Stomach (tissue), 9 donors: ENCODE measurements around the gene TROAP. TPM values are rescaled to one million over a fixed set of nuclear protein-coding genes. Genes with fewer than 3 reads are reported as not detected.
A peak's percentile ranks its signal among the peaks of the same experiment; 100 is the strongest.
"Not testable (repeated sequence)": the region's sequence is repeated elsewhere in the genome, so short reads cannot be mapped to it uniquely, and the experiment has no call there.

Source experiments
- DNase-seq, 2 donors: peaks; one replicate each; pipeline versions ENCODE4 v3.0.0 to v3.0.0-alpha.2; 2013 to 2019
- H3K27ac ChIP-seq, 5 donors: fragments of 200-600 bp in 4 of 5; sonication (generic) in 4 of 5; one replicate each; pipeline ENCODE4 v1.5.1; 2013 to 2019; ENCODE audit warnings: mild to moderate bottlenecking in 1 of 5, moderate library complexity in 1 of 5
- H3K27me3 ChIP-seq, 3 donors: fragments of 200-600 bp; sonication (generic); one replicate each; pipeline ENCODE4 v1.5.1; 2017 to 2019; ENCODE audit warnings: mixed run types in 1 of 3
- H3K36me3 ChIP-seq, 4 donors: fragments of 200-600 bp; sonication (generic); 1 replicate in 3 of 4; 2 replicates in 1 of 4; pipeline ENCODE4 v1.5.1; 2016 to 2019
- H3K4me1 ChIP-seq, 4 donors: fragments of 200-600 bp; sonication (generic); one replicate each; pipeline ENCODE4 v1.5.1; 2016 to 2019
- H3K4me3 ChIP-seq, 4 donors: fragments of 200-600 bp; sonication (generic) in 3 of 4; one replicate each; pipeline ENCODE4 v1.5.1; 2016 to 2019; ENCODE audit warnings: mild to moderate bottlenecking in 1 of 4
- H3K9me3 ChIP-seq, 4 donors: fragments of 200-600 bp; sonication (generic); one replicate each; pipeline ENCODE4 v1.5.1; 2016 to 2019
- EP300 ChIP-seq: sonication (generic); formaldehyde crosslinking; IDR thresholded peaks from one replicate; pipeline ENCODE4 v1.6.1; 2017; ENCODE audit warnings: antibody characterized with exemption
- POLR2A ChIP-seq, 4 donors: fragments of 450-650 bp; IDR thresholded peaks; one replicate each; pipeline ENCODE4 v1.6.1; 2016; ENCODE audit warnings: antibody characterized with exemption in 4 of 4, control low read depth in 2 of 4, mild to moderate bottlenecking in 1 of 4, moderate library complexity in 1 of 4
- POLR2AphosphoS5 ChIP-seq, 3 donors: sonication (generic); formaldehyde crosslinking; IDR thresholded peaks; one replicate each; pipeline ENCODE4 v1.6.1; 2016; ENCODE audit warnings: antibody characterized with exemption in 3 of 3
- WGBS, 5 donors: extraction: QIAGEN DNeasy Blood & Tissue Kit in 3 of 5; methylation state at CpG; one replicate each; pipeline versions ENCODE4 v1.1.5 to v1.1.7; 2013 to 2018; 5-methylcytosine and 5-hydroxymethylcytosine counted together
- intact Hi-C: fragments of 100-400 bp; cut with DNase I; formaldehyde crosslinking; loops from one replicate; pipeline ENCODE4 v1.15.1; 2023; ENCODE audit warnings: low total_unique reads
- polyA plus RNA-seq, 3 donors: library from polyadenylated mRNA; stranded (reverse); fragments of 200-250 nt; gene quantifications; one replicate each; pipeline ENCODE4 v1.2.3, GENCODE V29; 2013
- total RNA-seq, 5 donors: library from RNA; depleted of rRNA; stranded (reverse); fragments of >200 nt; gene quantifications; one replicate each; pipeline versions ENCODE4 v1.1.0 to v1.2.3, GENCODE V29; 2014 to 2016
- TF ChIP-seq, protein P1 (sequence below), 7 experiments: fragments of 450-650 bp in 4 of 7; fragments of 200-600 bp in 3 of 7; sonication (generic) in 3 of 7; IDR thresholded peaks; one replicate each; pipeline ENCODE4 v1.5.1; 2016 to 2019; ENCODE audit warnings: antibody characterized with exemption in 7 of 7, control low read depth in 2 of 7, mild to moderate bottlenecking in 1 of 7
- donor health status: healthy with polysubstance abuse.
- donor health status: Bipolar disorder and iron deficiency.
- donor health status: healthy.

The TROAP gene
- total and polyA plus RNA-seq, 8 donors = 1.4 to 54.2 (median 8.7) TPM

GRCh38 chr12:49332891-49333371, 9.9 kb downstream of the TROAP start:
- Histone ChIP-seq H3K4me1 (peaks cover 14 to 39% (median 21%) of the 10 kb centered on the region in 4 donors), H3K4me3 (peak overlapping the region in 3 of 4 donors; percentile 7 to 13 (median 9)), H3K27me3 (peaks cover 12 to 73% (median 49%) of the 10 kb centered on the region in 3 donors), H3K36me3 (peaks cover 0 to 8% (median 0%) of the 10 kb centered on the region in 4 donors), H3K9me3 (no peaks in the 10 kb centered on the region), H3K27ac (no peak overlapping the region)
- intact Hi-C loops = no loop called here
- DNase-seq = peak; percentile 24 to 46
- WGBS, 5 donors = 17 to 31% (median 23%) methylated on average over 29 to 40 of the region's 40 CpGs
- TF ChIP-seq POLR2A (IDR thresholded peaks at IDR 0.05) = no peak
- TF ChIP-seq POLR2AphosphoS5 (IDR thresholded peaks at IDR 0.05) = no peak
- TF ChIP-seq EP300 = no peak
- TF ChIP-seq, protein P1, sequence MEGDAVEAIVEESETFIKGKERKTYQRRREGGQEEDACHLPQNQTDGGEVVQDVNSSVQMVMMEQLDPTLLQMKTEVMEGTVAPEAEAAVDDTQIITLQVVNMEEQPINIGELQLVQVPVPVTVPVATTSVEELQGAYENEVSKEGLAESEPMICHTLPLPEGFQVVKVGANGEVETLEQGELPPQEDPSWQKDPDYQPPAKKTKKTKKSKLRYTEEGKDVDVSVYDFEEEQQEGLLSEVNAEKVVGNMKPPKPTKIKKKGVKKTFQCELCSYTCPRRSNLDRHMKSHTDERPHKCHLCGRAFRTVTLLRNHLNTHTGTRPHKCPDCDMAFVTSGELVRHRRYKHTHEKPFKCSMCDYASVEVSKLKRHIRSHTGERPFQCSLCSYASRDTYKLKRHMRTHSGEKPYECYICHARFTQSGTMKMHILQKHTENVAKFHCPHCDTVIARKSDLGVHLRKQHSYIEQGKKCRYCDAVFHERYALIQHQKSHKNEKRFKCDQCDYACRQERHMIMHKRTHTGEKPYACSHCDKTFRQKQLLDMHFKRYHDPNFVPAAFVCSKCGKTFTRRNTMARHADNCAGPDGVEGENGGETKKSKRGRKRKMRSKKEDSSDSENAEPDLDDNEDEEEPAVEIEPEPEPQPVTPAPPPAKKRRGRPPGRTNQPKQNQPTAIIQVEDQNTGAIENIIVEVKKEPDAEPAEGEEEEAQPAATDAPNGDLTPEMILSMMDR (IDR thresholded peaks at IDR 0.05) = no peak

DNA sequence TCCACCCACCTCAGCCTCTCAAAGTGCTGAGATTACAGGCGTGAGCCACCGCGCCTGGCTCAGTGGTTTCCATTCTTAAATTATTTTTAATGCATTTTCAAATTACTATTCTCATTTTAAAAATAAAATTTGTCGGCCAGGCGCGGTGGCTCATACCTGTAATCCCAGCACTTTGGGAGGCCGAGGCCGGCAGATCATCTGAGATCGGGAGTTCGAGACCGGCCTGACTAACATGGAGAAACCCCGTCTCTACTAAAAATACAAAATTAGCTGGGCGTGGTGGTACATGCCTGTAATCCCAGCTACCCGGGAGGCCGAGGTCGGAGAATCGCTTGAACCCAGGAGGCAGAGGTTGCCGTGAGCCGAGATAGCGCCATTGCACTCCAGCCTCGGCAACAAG, 10.7 kb downstream of the TROAP start:
- DNase-seq = peak in 1 of 2 donors; percentile 17
- Histone ChIP-seq H3K27me3 (peaks cover 12 to 81% (median 49%) of the 10 kb centered on the region in 3 donors), H3K4me1 (peaks cover 14 to 39% (median 21%) of the 10 kb centered on the region in 4 donors)
- H3K9me3 ChIP-seq, H3K4me3 ChIP-seq, H3K27ac ChIP-seq, H3K36me3 ChIP-seq, intact Hi-C loops: not testable (repeated sequence)
- WGBS, 5 donors = 42 to 64% (median 53%) methylated on average over 21 of the region's 21 CpGs

DNA sequence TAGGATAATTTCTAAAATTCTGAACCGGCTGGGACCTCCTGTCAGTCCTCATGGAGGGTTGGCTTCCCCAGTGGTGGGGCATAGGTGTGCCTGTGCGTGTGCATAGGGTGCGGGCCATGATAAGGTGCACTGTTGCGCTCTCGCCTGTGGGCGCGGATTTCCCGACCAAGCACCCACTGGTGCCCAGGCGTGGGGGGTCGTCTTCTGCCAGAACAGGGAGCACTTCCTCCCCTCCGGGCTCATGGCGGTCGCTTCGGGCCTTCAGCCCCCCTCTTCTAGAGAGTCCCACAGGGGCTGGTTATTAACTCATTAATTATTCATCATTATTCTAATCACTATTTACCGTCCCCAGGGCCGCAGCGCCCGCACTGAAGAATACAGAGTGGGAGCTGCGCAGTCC, 11.2 kb downstream of the TROAP start:
- WGBS, 5 donors = 44 to 70% (median 56%) methylated on average over 19 of the region's 19 CpGs
- H3K27me3 ChIP-seq = peaks cover 12 to 86% (median 49%) of the 10 kb centered on the region in 3 donors
- peaks cover 14 to 39% (median 21%) of the 10 kb centered on the region in 4 donors for H3K4me1 ChIP-seq
- peaks cover 0 to 2% (median 0%) of the 10 kb centered on the region in 4 donors for H3K36me3 ChIP-seq
- H3K4me3 ChIP-seq = no peak overlapping the region
- H3K27ac ChIP-seq = no peak overlapping the region
- intact Hi-C loops = no loop called here
- TF ChIP-seq POLR2AphosphoS5 (IDR thresholded peaks at IDR 0.05) (no peak), POLR2A (IDR thresholded peaks at IDR 0.05) (no peak), EP300 (no peak)
- TF ChIP-seq, protein P1 (IDR thresholded peaks at IDR 0.05) = no peak
- H3K9me3 ChIP-seq = no peaks in the 10 kb centered on the region
- peak in 1 of 2 donors; percentile 4 for DNase-seq

DNA sequence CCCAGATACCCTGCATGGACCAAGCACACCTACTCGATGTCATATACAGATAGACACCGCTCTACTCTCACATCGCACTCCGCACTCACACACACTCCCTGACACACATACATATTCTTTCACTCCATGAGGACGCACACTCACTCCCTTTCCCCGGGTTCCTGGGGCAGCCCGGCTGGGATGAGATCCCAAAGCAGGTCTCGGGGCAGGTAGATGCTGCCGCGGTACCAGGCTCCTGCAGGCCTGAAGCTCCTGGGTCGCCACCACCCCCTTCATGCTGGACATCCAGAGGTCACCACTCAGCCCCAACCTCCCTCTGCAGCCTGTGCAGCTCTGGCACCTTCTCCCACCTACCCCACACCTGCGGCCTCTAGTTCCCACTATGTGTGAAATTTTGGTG, 11.6 kb downstream of the TROAP start:
- Histone ChIP-seq H3K27me3 (peaks cover 12 to 90% (median 49%) of the 10 kb centered on the region in 3 donors), H3K4me1 (peaks cover 14 to 39% (median 21%) of the 10 kb centered on the region in 4 donors)
- DNase-seq = peak in 1 of 2 donors; percentile 10

More for the DNA sequence above, 11.6 kb downstream of the TROAP start:
- TF ChIP-seq EP300 (no peak), POLR2A (IDR thresholded peaks at IDR 0.05) (no peak), POLR2AphosphoS5 (IDR thresholded peaks at IDR 0.05) (no peak)
- TF ChIP-seq, protein P1 (IDR thresholded peaks at IDR 0.05) = no peak
- Histone ChIP-seq H3K9me3 (no peaks in the 10 kb centered on the region), H3K27ac (no peak overlapping the region), H3K36me3 (no peaks in the 10 kb centered on the region), H3K4me3 (no peak overlapping the region)
- intact Hi-C loops = loop anchor here (5.0 kb wide), 1 partner anchor 47 kb away; no protein-coding TSS in a partner anchor
- WGBS, 5 donors = 61 to 76% (median 65%) methylated on average over 11 to 12 of the region's 12 CpGs
